Stimulated activated CD4-positive, alpha-beta T cell treated with anti-CD3 and anti-CD28 coated beads, Interleukin-1b, Interleukin-23, amount 100 ng/mL, for 24 hours (primary cell): ENCODE data around the gene MS4A4E.
"Not testable (repeated sequence)": the region's sequence is repeated elsewhere in the genome, so short reads cannot be mapped to it uniquely, and the experiment has no call there.

Experiments
- DNase-seq, 4 experiments: peaks; one replicate each; pipeline ENCODE4 v3.0.0-alpha.2; 2020; ENCODE audit warnings: low read depth in 4 of 4, low spot score in 1 of 4

Gene MS4A4E

GRCh38 chr11:60221692-60222091 lies 21.2 kb downstream of the MS4A4E start:
- DNase-seq, result no peak

- no peak for DNase-seq
These were observed 21.8 kb downstream of the MS4A4E start for GRCh38 chr11:60221181-60221580.

- DNase-seq, result no peak
These were observed 28.6 kb downstream of the MS4A4E start for GRCh38 chr11:60214386-60214785.

GRCh38 chr11:60211206-60211605 lies 31.7 kb downstream of the MS4A4E start:
- DNase-seq, result no peak

GRCh38 chr11:60209977-60210376 lies 33.0 kb downstream of the MS4A4E start:
- no peak for DNase-seq

- DNase-seq, result no peak
These were observed 34.0 kb downstream of the MS4A4E start for GRCh38 chr11:60208951-60209350.

GRCh38 chr11:60208146-60208895 lies 34.6 kb downstream of the MS4A4E start:
- DNase-seq, result no peak

GRCh38 chr11:60206616-60207015 lies 36.3 kb downstream of the MS4A4E start:
- no peak for DNase-seq

GRCh38 chr11:60204922-60205321 lies 38.0 kb downstream of the MS4A4E start:
- DNase-seq, result no peak

- DNase-seq, result not testable (repeated sequence)
These were observed 41.6 kb downstream of the MS4A4E start for GRCh38 chr11:60201334-60201733.

- DNase-seq, result no peak
These were observed 45.5 kb downstream of the MS4A4E start for GRCh38 chr11:60197442-60197841.

- no peak for DNase-seq
These were observed 47.0 kb downstream of the MS4A4E start for GRCh38 chr11:60195923-60196368.

- no peak for DNase-seq
These were observed 48.4 kb downstream of the MS4A4E start for GRCh38 chr11:60194511-60194910.

- peak; percentile 41 to 50 (median 46) for DNase-seq
These were observed 49.1 kb downstream of the MS4A4E start for GRCh38 chr11:60193687-60194433.

GRCh38 chr11:60192564-60192963 lies 50.4 kb downstream of the MS4A4E start:
- not testable (repeated sequence) for DNase-seq

GRCh38 chr11:60188481-60188880 lies 54.5 kb downstream of the MS4A4E start:
- not testable (repeated sequence) for DNase-seq

- not testable (repeated sequence) for DNase-seq
These were observed 56.8 kb downstream of the MS4A4E start for GRCh38 chr11:60186128-60186527.

GRCh38 chr11:60185512-60185827 lies 57.5 kb downstream of the MS4A4E start:
- DNase-seq, result not testable (repeated sequence)

GRCh38 chr11:60184824-60185511 lies 58.0 kb downstream of the MS4A4E start:
- no peak for DNase-seq

- DNase-seq, result no peak
These were observed 59.2 kb downstream of the MS4A4E start for GRCh38 chr11:60183591-60184205.

- no peak for DNase-seq
These were observed 60.2 kb downstream of the MS4A4E start, which contains the start of gene MS4A6A for GRCh38 chr11:60182541-60183330. MS4A6A (minus strand) TSS chr11:60183083; CDS start chr11:60181727, 1,356 bp downstream.
